H1 (cell line): ENCODE measurements around the gene TMEM272. TPM values are rescaled to one million over a fixed set of nuclear protein-coding genes. Genes with fewer than 3 reads are reported as not detected.

Source experiments
- CTCF ChIA-PET: fragments of 300-600 bp; sonication (Branson Sonifier 250); formaldehyde crosslinking; loops from one replicate; lab custom pipeline; 2021; ENCODE audit not compliant: partially characterized antibody; lab: Charles Lee
- POLR2A ChIA-PET: fragments of 300-600 bp; sonication (Branson Sonifier 250); formaldehyde crosslinking; loops from one replicate; lab custom pipeline; 2021; ENCODE audit warnings: inconsistent platforms; ENCODE audit not compliant: partially characterized antibody; lab: Charles Lee
- DNase-seq, 2 experiments: peaks; one replicate each; pipeline versions ENCODE4 v3.0.0 to v3.0.0-alpha.2; 2010 to 2022; ENCODE audit warnings: low spot score in 2 of 2, low read depth in 1 of 2, mixed read lengths in 1 of 2
- FAIRE-seq: peaks from 2 replicates; lab custom pipeline; 2011; peaks lifted over from hg19 to GRCh38; lab: Jason Lieb, UNC
- H2AFZ ChIP-seq: 2 replicates; pipeline ENCODE4 v1.8.1; 2012; ENCODE audit warnings: low read length, inconsistent platforms
- H2AK5ac ChIP-seq: 2 replicates; pipeline ENCODE4 v1.6.1; 2013; ENCODE audit warnings: low read depth, low read length
- H2BK120ac ChIP-seq: replicated peaks from 2 replicates; pipeline ENCODE3; 2013; ENCODE audit warnings: low read depth, low read length, inconsistent platforms
- H2BK12ac ChIP-seq: 2 replicates; pipeline ENCODE4 v1.6.1; 2013; ENCODE audit warnings: low read depth, low read length
- H2BK15ac ChIP-seq: 2 replicates; pipeline ENCODE4 v1.6.1; 2013; ENCODE audit warnings: low read length
- H2BK20ac ChIP-seq: 2 replicates; pipeline ENCODE4 v1.6.1; 2013; ENCODE audit warnings: low read length
- H2BK5ac ChIP-seq: 2 replicates; pipeline ENCODE4 v1.6.1; 2013; ENCODE audit warnings: low read depth, low read length
- H3K14ac ChIP-seq: 2 replicates; pipeline ENCODE4 v1.6.1; 2013; ENCODE audit warnings: inconsistent platforms; ENCODE audit not compliant: insufficient read length
- H3K18ac ChIP-seq: 2 replicates; pipeline ENCODE4 v1.6.1; 2013; ENCODE audit warnings: low read length; ENCODE audit errors: extremely low read depth
- H3K23ac ChIP-seq: 2 replicates; pipeline ENCODE4 v1.6.1; 2013; ENCODE audit warnings: inconsistent platforms; ENCODE audit not compliant: insufficient read length
- H3K23me2 ChIP-seq: 2 replicates; pipeline ENCODE4 v1.6.1; 2013; ENCODE audit warnings: low read depth, low read length
- H3K27ac ChIP-seq: 2 replicates; pipeline ENCODE4 v1.6.1; 2011; ENCODE audit warnings: low read depth, low read length, inconsistent platforms
- H3K27me3 ChIP-seq, 4 experiments: replicated peaks in 1 of 4; 1 replicate in 1 of 4; 2 replicates in 3 of 4; pipeline versions ENCODE4 v1.6.1 to v1.8.1; 2011 to 2013; ENCODE audit warnings: low read length in 3 of 4, mild to moderate bottlenecking in 3 of 4, inconsistent platforms in 2 of 4, mixed read lengths in 2 of 4, moderate library complexity in 1 of 4; ENCODE audit not compliant: control insufficient read depth in 3 of 4, insufficient read depth in 3 of 4; ENCODE audit errors: extremely low read depth in 1 of 4
- H3K36me3 ChIP-seq, 4 experiments: 2 replicates each; pipeline versions ENCODE4 v1.6.1 to v1.8.1; 2011 to 2013; ENCODE audit warnings: mild to moderate bottlenecking in 4 of 4, low read length in 3 of 4, moderate library complexity in 2 of 4, control low read depth in 1 of 4, inconsistent platforms in 1 of 4; ENCODE audit not compliant: insufficient read depth in 4 of 4, control insufficient read depth in 2 of 4
- H3K4ac ChIP-seq: replicated peaks from 2 replicates; pipeline ENCODE3; 2013; ENCODE audit warnings: low read length, low read depth, mixed read lengths, inconsistent platforms; ENCODE audit not compliant: insufficient read length
- H3K4me1 ChIP-seq, 4 experiments: replicated peaks in 1 of 4; 1 replicate in 1 of 4; 2 replicates in 3 of 4; pipeline versions ENCODE4 v1.6.1 to v1.8.1; 2011 to 2013; ENCODE audit warnings: low read length in 3 of 4, inconsistent platforms in 2 of 4, mixed read lengths in 1 of 4; ENCODE audit not compliant: insufficient read depth in 4 of 4, control insufficient read depth in 3 of 4
- H3K4me2 ChIP-seq, 2 experiments: 2 replicates each; pipeline versions ENCODE4 v1.6.1 to v1.8.1; 2011 to 2013; ENCODE audit warnings: low read depth in 2 of 2, low read length in 2 of 2, control low read depth in 1 of 2, inconsistent platforms in 1 of 2, mild to moderate bottlenecking in 1 of 2; ENCODE audit not compliant: insufficient read depth in 1 of 2
- H3K4me3 ChIP-seq, 4 experiments: fragments of 200-600, 300-600 bp in 1 of 4; sonication (generic), shearing (Covaris generic), sonication (Bioruptor Twin) in 1 of 4; 2 replicates each; pipeline versions ENCODE4 v1.5.1 to v1.8.1; 2011 to 2016; ENCODE audit warnings: low read length in 4 of 4, low read depth in 3 of 4, control low read depth in 2 of 4, inconsistent platforms in 2 of 4, mild to moderate bottlenecking in 2 of 4, mixed read lengths in 1 of 4, moderate library complexity in 1 of 4; ENCODE audit not compliant: insufficient read depth in 2 of 4; ENCODE audit errors: extremely low read depth in 1 of 4
- H3K56ac ChIP-seq: replicated peaks from 2 replicates; pipeline ENCODE3; 2013; ENCODE audit warnings: low read depth, mild to moderate bottlenecking, mixed read lengths, low read length, inconsistent platforms; ENCODE audit not compliant: insufficient read length
- H3K79me1 ChIP-seq: 2 replicates; pipeline ENCODE4 v1.6.1; 2013; ENCODE audit warnings: low read depth, low read length, control low read depth
- H3K79me2 ChIP-seq, 2 experiments: 2 replicates each; pipeline versions ENCODE4 v1.6.1 to v1.8.1; 2012 to 2013; ENCODE audit warnings: low read length in 2 of 2, mild to moderate bottlenecking in 2 of 2, inconsistent platforms in 1 of 2; ENCODE audit not compliant: insufficient read depth in 2 of 2, control insufficient read depth in 1 of 2
- H3K9ac ChIP-seq, 4 experiments: replicated peaks in 1 of 4; 1 replicate in 1 of 4; 2 replicates in 3 of 4; pipeline versions ENCODE4 v1.6.1 to v1.8.1; 2011 to 2013; ENCODE audit warnings: low read depth in 3 of 4, low read length in 3 of 4, control low read depth in 2 of 4, mild to moderate bottlenecking in 2 of 4, moderate library complexity in 2 of 4, inconsistent platforms in 1 of 4; ENCODE audit errors: extremely low read depth in 1 of 4
- H3K9me3 ChIP-seq, 2 experiments: 2 replicates each; pipeline versions ENCODE4 v1.6.1 to v1.8.1; 2012 to 2013; ENCODE audit warnings: mild to moderate bottlenecking in 2 of 2, moderate library complexity in 2 of 2, control low read depth in 1 of 2, inconsistent platforms in 1 of 2, low read depth in 1 of 2, low read length in 1 of 2, mixed read lengths in 1 of 2; ENCODE audit not compliant: insufficient read depth in 2 of 2
- H4K20me1 ChIP-seq, 2 experiments: replicated peaks in 1 of 2; 2 replicates each; pipeline versions ENCODE3 to v1.8.1; 2011 to 2013; ENCODE audit warnings: inconsistent platforms in 2 of 2, low read length in 2 of 2, mild to moderate bottlenecking in 1 of 2; ENCODE audit not compliant: insufficient read depth in 2 of 2, control insufficient read depth in 1 of 2
- H4K5ac ChIP-seq: 2 replicates; pipeline ENCODE4 v1.6.1; 2013; ENCODE audit warnings: low read length, low read depth, mixed read lengths, inconsistent platforms; ENCODE audit not compliant: insufficient read length
- H4K8ac ChIP-seq: 2 replicates; pipeline ENCODE4 v1.8.0; 2013; ENCODE audit warnings: mild to moderate bottlenecking, moderate library complexity, low read length, inconsistent platforms; ENCODE audit not compliant: insufficient read depth; ENCODE audit errors: extremely low read depth
- H4K91ac ChIP-seq: replicated peaks from 2 replicates; pipeline ENCODE3; 2013; ENCODE audit warnings: low read length, mixed read lengths, inconsistent platforms; ENCODE audit not compliant: insufficient read length
- WGBS, 2 experiments: shearing (Covaris generic) in 1 of 2; methylation state at CpG; one replicate each; pipeline versions ENCODE4 v1.1.6 to v1.1.7; 2013 to 2015; ENCODE audit warnings: low lambda C conversion rate in 2 of 2, mixed read lengths in 2 of 2, inconsistent platforms in 1 of 2, low coverage in 1 of 2, missing lambda C conversion rate in 1 of 2; ENCODE audit not compliant: insufficient replicate concordance in 2 of 2, insufficient coverage in 1 of 2, insufficient read length in 1 of 2; ENCODE audit errors: extremely low coverage in 1 of 2, missing lambda C conversion rate in 1 of 2; 5-methylcytosine and 5-hydroxymethylcytosine counted together
- polyA plus RNA-seq, 7 experiments: library from polyadenylated mRNA; depleted of rRNA in 3 of 7; stranded (reverse) in 5 of 7; unstranded in 2 of 7; fragments of >200 nt in 5 of 7; fragments of 200-250 nt in 2 of 7; gene quantifications; 1 replicate in 5 of 7; 2 replicates in 1 of 7; 4 replicates in 1 of 7; pipeline versions ENCODE4 v1.2.1 to v1.2.3, GENCODE V29; 2011 to 2013; ENCODE audit warnings: missing spikeins in 2 of 7, mixed read lengths in 2 of 7
- total RNA-seq: library from RNA; stranded (reverse); fragmentation: NEBNext Ultra II Directional; extraction: Animal tissue kit (Norgen Biotek cat#: 25700); gene quantifications from 2 replicates; pipeline ENCODE4 v1.2.1, GENCODE V29; 2021

The TMEM272 gene
- total and polyA plus RNA-seq, 2 of the 8 experiments (the other 6 are each of a cell fraction or from before 2014, with no cell fraction given), result 0.05 TPM; not detected in 1

DNA sequence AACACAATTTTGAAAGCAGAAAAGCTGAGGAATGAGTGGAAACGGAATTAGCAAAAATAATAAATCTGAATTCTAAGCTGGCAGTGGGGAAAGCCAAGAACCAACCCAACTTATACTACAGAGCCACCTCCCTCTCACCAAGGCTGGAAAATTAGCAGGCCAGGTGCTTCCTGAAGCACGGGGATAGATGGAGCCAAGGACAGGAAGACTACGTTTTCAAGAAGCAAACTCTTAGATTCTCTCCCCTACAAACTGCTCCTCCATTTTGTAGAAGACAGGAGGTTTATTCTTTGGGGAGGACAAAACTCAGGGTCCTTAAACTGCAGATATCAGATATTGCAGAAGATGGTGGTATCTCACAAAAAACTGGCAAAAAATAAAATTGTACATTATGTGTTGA lies 25.6 kb upstream of the TMEM272 start:
- Histone ChIP-seq H4K20me1 (no peaks in the 10 kb centered on the region), H2BK5ac (no peak overlapping the region), H3K4ac (no peak overlapping the region), H3K4me3 (no peak overlapping the region), H3K9ac (no peak overlapping the region), H3K79me1 (no peaks in the 10 kb centered on the region), H3K4me1 (no peaks in the 10 kb centered on the region), H4K91ac (no peak overlapping the region), H3K36me3 (no peaks in the 10 kb centered on the region), H3K23me2 (no peaks in the 10 kb centered on the region; the same call in 1 of the 2 replicates), H3K27ac (no peak overlapping the region), H4K5ac (no peak overlapping the region), H2AK5ac (no peak overlapping the region), H2AFZ (no peak overlapping the region), H3K79me2 (no peaks in the 10 kb centered on the region), H3K9me3 (no peaks in the 10 kb centered on the region), H2BK20ac (no peak overlapping the region), H3K4me2 (no peak overlapping the region), H3K18ac (no peak overlapping the region), H3K23ac (no peak overlapping the region), H2BK15ac (no peak overlapping the region), H2BK120ac (no peak overlapping the region), H4K8ac (no peak overlapping the region), H3K27me3 (no peaks in the 10 kb centered on the region), H3K14ac (no peak overlapping the region), H3K56ac (no peak overlapping the region), H2BK12ac (no peak overlapping the region)
- WGBS, 2 experiments, result 78% methylated on average over 3 of the region's 3 CpGs; no CpG with 5 or more reads in 1 of the 2 experiments
- DNase-seq (no peak), FAIRE-seq (no peak)
- ChIA-PET POLR2A (no interaction called here), CTCF (interaction anchor here (1.5 kb wide), 1 partner anchor 21 kb away, joined by 4 read pairs; no protein-coding TSS in a partner anchor)
